Measurements from ENCODE around the gene MACC1.

Gene MACC1

GRCh38 chr7:20236043-20236442 is 18.9 kb upstream of the MACC1 start:
- H3K27me3 ChIP-seq, result no peaks in the 10 kb centered on the region
- H3K4me3 ChIP-seq (ENCODE audit: low read depth in 1 of 2, low read length in 1 of 2), result no peak overlapping the region
- no peaks in the 10 kb centered on the region for H3K36me3 ChIP-seq
- H3K9me3 ChIP-seq, result no peaks in the 10 kb centered on the region
- H3K4me1 ChIP-seq (ENCODE audit: control insufficient read depth in 1 of 2, insufficient read depth in 1 of 2, low read depth in 1 of 2, low read length in 1 of 2), result no peaks in the 10 kb centered on the region
- H3K27ac ChIP-seq, result no peak overlapping the region
- TF ChIP-seq CTCF (IDR thresholded peaks at IDR 0.05), result no peak

- Histone ChIP-seq H3K4me3 (ENCODE audit: low read depth in 1 of 2, low read length in 1 of 2) (no peak overlapping the region), H3K9me3 (no peaks in the 10 kb centered on the region), H3K27me3 (no peaks in the 10 kb centered on the region), H3K27ac (no peak overlapping the region), H3K36me3 (no peaks in the 10 kb centered on the region), H3K4me1 (ENCODE audit: control insufficient read depth in 1 of 2, insufficient read depth in 1 of 2, low read depth in 1 of 2, low read length in 1 of 2) (no peaks in the 10 kb centered on the region)
- TF ChIP-seq CTCF (IDR thresholded peaks at IDR 0.05), result no peak
Observed at GRCh38 chr7:20235288-20235687, 18.1 kb upstream of the MACC1 start.

- H3K9me3 ChIP-seq, result no peaks in the 10 kb centered on the region
- H3K27me3 ChIP-seq, result no peaks in the 10 kb centered on the region
- H3K27ac ChIP-seq, result no peak overlapping the region
- no peak overlapping the region for H3K4me3 ChIP-seq (ENCODE audit: low read depth in 1 of 2, low read length in 1 of 2)
- no peaks in the 10 kb centered on the region for H3K36me3 ChIP-seq
- H3K4me1 ChIP-seq (ENCODE audit: control insufficient read depth in 1 of 2, insufficient read depth in 1 of 2, low read depth in 1 of 2, low read length in 1 of 2), result no peaks in the 10 kb centered on the region
- TF ChIP-seq CTCF (IDR thresholded peaks at IDR 0.05), result no peak
Observed at GRCh38 chr7:20233362-20233761, 16.2 kb upstream of the MACC1 start.

GRCh38 chr7:20232848-20233247 is 15.7 kb upstream of the MACC1 start:
- Histone ChIP-seq H3K36me3 (no peaks in the 10 kb centered on the region), H3K27me3 (no peaks in the 10 kb centered on the region), H3K9me3 (no peaks in the 10 kb centered on the region), H3K4me3 (ENCODE audit: low read depth in 1 of 2, low read length in 1 of 2) (no peak overlapping the region), H3K4me1 (ENCODE audit: control insufficient read depth in 1 of 2, insufficient read depth in 1 of 2, low read depth in 1 of 2, low read length in 1 of 2) (no peaks in the 10 kb centered on the region), H3K27ac (no peak overlapping the region)
- no peak for TF ChIP-seq CTCF (IDR thresholded peaks at IDR 0.05)

GRCh38 chr7:20229646-20230500 is 12.7 kb upstream of the MACC1 start:
- H3K4me3 ChIP-seq (ENCODE audit: low read depth in 1 of 2, low read length in 1 of 2), result no peak overlapping the region
- H3K9me3 ChIP-seq, result no peaks in the 10 kb centered on the region
- no peaks in the 10 kb centered on the region for H3K4me1 ChIP-seq (ENCODE audit: control insufficient read depth in 1 of 2, insufficient read depth in 1 of 2, low read depth in 1 of 2, low read length in 1 of 2)
- H3K36me3 ChIP-seq, result no peaks in the 10 kb centered on the region
- no peak for TF ChIP-seq CTCF (IDR thresholded peaks at IDR 0.05)
- no peak overlapping the region for H3K27ac ChIP-seq
- H3K27me3 ChIP-seq, result no peaks in the 10 kb centered on the region
